Stimulated activated CD8-positive, alpha-beta memory T cell treated with anti-CD3 and anti-CD28 coated beads, Interleukin-7, amount 100 ng/mL, for 48 hours (primary cell): ENCODE measurements around the gene CMYA5.

Source experiments
- DNase-seq, 2 donors: peaks; one replicate each; pipeline ENCODE4 v3.0.0-alpha.2; 2020; ENCODE audit warnings: low read depth in 1 of 2; ENCODE audit errors: extremely low read depth in 1 of 2

Gene CMYA5

DNA sequence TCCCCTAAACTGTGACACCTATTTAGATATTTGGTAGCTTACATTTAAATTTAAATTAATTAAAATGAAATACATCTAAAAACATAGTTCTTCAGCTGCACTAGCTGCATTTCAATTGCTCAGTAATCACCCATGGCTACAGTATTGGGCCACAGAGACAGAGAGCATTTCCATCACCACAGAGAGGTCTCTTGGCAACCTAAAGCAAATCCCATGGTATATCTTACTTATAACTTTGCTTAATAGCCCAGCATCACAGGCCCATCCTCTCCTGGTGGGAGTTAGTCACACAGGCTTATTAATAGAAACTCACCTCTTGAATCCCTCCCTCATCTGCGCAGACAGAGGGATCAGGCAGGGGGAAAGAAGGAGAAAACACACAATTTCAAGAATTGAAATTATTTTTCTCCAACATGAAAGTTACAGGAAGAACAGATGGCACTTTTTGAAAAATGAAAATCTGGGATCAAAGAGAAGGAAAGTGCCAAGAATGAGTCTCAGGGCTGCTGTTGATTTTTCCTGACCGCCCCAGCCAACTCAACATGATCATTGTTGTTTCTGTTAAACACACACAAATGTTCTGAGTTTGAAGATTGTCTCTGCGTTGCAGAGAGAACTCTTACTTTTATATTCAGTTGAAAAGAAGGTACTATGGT lies 144.6 kb downstream of the CMYA5 start:
- DNase-seq = no peak

- no peak for DNase-seq
These were observed 145.4 kb downstream of the CMYA5 start for GRCh38 chr5:79834754-79835714.

DNA sequence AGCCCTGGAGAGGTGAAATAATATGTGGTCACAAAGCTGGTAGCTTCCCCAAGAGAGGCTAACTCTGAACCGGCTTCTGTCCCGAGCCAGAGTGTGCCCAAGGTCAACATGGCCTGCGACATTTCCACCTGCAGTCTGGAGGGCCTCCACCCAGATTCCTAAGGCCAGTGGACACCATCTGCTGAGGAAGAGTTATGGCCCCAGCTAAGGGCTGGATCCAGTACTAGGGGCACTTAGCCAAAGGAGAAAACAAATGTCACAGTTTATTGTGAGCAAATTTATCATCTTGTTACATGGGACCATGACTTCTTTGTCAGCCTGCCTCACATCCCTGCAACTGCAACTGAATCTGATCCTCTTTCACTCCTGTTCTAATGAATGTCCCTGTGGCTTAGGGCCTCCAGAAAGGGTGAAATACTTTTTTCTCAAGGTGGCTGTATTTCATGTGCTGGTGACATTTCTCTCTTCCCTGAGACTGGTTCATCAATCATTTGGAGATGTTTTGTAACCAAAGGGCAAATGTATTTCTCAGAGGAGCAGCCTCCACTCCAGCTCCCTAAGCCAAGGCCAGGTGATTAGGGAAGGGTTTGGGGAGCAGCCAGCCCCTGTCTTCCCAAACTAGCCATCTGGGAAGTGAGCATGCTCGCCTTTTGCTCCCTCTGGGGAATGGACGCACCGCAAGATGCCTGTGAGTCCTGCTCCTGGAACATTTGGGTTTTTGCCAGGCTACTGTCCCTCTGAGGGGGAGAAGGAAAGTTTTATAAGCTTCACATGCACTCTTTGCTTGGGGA lies 148.3 kb downstream of the CMYA5 start:
- DNase-seq = no peak

- DNase-seq = no peak
These were observed 150.7 kb downstream of the CMYA5 start for GRCh38 chr5:79840084-79840990.

GRCh38 chr5:79841172-79841571 lies 151.5 kb downstream of the CMYA5 start:
- DNase-seq = no peak

DNA sequence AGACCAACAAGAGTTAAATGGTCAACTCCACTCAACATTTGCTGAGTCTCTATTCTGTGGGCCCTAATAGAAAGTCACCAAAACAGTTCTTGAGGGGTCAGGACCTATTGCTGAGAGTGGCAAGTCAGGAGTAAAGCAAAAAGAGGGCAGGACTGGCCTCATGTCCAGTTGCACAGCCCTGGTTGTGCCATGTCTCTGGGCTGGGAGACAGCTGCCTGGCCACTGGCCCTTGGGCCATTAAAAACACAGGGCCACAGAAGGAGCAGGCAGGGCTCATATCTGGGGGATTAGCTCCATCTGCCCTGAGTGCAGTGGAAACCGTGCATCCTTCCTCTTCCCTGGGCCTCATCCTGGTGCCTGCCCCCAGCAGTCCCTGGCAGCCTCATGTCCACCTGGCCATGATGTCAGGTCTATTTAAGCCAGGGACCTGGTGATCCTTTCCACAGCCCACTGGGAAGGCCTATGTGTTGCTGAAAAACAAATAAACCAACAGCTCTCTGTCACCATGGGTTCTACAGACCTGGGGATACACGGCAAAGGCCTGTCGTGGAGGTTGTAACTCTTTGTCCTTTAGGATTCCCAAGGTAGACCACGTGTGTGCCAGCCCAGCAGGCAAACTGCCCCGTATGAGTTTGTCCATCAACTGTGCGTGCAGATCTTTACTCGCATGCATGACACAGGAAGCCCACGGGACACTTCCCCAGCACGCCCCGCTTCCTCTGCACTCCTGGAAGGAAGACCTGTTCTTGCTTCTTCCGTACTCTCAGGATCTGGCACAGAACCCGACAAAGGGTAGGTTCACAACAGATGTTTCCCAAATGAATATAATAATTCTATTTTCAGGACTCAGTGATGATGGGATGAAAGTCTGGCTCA lies 152.6 kb downstream of the CMYA5 start:
- no peak for DNase-seq

DNA sequence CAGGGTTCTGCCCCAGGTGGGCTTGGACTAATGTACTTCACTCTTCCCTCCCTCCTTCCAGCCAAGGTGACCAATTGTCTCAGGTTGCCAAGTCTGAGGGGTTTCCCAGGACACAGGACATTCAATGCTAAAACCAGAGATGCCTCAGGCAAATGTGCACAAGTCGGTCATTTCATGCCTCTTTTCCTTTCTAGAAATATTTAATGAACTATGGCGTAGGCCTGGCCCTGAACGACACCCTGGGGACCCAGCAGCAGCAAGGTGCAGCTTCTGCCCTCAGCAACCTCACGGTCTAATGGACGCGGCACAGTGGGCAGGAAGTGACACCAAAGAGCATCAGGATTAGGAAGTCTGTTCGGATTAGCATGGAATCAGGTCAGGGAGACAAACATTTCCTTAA lies 153.4 kb downstream of the CMYA5 start:
- no peak for DNase-seq

DNA sequence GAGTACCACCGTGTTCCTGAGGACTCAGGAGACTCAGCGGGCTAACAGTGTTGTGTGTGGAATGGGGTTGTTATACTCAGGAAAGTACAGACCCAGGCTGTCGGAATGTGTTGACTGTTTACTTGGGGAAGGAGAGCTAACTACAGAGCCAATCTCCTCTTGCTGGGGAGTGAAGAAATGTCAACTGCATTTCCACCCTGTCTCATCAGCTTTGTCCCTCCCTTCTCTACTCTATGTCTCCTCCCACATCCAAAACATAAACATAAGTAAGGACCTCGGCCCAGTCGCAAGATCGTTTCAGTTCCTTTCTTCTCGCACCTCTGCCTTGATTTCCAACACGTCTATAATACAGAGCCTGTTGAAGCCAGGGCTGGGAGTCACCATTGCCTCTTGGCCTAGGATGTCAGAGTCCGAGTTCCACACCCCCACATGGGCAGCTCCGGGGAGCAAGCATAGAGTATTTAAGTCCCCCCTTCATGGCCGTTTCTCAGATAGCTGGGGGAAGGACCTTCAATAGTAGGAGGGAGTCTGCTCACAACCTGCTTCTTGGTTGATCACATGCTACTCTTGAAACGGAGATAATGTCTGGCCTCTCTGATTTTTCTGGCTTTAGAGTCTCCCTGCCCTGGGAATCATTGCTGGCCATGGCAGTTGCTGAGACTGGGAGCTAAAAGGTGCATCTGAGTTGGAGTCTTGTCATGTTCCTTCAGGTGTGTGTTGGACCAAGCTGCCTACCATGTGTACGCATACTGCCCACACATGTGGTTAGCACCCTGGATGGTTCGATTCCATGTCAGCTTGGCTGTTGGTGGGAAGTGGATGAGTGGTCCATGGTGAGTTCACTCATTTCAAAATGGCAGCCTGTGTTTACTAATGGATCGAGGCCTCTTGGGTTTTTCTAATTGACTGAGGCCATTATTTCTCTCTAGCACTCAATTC lies 154.1 kb downstream of the CMYA5 start:
- no peak for DNase-seq

DNA sequence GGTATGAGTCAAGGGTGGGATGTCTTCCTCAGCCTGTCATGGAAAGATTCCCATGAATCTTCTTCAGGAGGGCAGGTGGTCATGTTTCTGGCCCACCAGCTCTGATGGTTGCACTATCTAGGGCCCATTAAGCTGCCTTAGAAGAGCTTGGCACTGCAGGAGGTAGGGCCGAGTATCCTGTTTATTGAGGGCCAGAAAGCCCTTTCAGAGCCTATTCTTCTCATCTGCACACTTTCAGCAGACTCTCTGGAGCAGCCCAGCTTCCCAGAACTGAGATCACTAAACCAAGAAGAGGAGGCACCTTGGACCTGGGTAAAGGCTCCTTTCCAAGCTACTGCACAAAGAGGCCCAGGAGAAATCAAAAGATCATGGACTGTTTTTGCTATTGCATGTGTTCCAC lies 154.9 kb downstream of the CMYA5 start:
- DNase-seq = no peak

GRCh38 chr5:79845448-79846197 lies 156.0 kb downstream of the CMYA5 start:
- peak in 1 of 2 donors; percentile 32 for DNase-seq

GRCh38 chr5:79846198-79846521 lies 156.5 kb downstream of the CMYA5 start:
- no peak for DNase-seq

DNA sequence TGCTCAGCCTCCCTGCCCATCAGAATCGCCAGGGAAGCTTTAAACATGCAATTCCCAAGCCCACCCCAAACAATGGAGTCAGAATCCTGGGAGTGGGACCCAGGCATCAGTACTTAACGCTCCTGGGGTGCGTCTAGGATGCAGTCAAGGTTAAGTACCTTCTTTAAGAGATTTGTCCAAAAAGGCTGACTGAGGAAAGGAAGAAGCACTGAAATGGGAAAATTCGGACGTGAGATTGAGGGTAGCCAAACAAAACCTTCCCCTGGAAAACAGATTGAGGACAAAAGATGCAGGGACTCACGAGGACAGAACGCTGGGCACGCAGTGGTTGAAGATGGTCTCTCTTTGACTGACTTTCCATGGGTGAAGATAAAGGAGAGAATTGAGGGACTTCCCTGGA lies 157.9 kb downstream of the CMYA5 start:
- no peak for DNase-seq

DNA sequence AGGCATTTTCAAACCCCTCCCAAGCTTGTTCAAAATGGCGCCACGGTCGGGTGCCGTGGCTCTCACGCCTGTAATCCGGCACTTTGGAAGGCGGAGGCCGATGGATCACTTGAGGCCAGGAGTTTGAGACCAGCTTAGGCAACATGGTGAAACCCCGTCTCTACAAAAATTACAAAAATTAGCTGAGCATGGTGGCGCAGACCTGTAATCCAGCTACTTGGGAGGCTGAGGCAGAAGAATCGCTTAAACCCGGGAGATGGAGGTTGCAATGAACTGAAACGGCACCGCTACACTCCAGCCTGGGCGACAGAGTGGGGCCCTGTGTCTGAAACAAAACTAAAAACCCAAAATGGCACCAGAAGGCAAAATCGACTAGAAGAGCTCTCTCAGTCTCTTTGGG lies 159.4 kb downstream of the CMYA5 start:
- no peak for DNase-seq
